ENCODE data around the gene ASCL5. TPM values are rescaled to one million over a fixed set of nuclear protein-coding genes. Genes with fewer than 3 reads are reported as not detected.

ASCL5 gene
- total RNA-seq, 1 experiment from 2014 or later = 0.15 TPM

Other genes with a start within 250 kb of the ASCL5 start
- gene INAVA, start 232.3 kb downstream of the ASCL5 start, total RNA-seq (2014; rRNA removed; shearing (Covaris generic)) = 0.10 and 1.2 TPM in 2 replicates
- gene KIF21B, start 103.5 kb downstream of the ASCL5 start, total RNA-seq (2014; rRNA removed; shearing (Covaris generic)) = 0.17 and 0.22 TPM in 2 replicates
- not detected in 2 replicates for gene CACNA1S, start 14.8 kb downstream of the ASCL5 start, total RNA-seq (2014; rRNA removed; shearing (Covaris generic))
- gene TMEM9, start 27.3 kb upstream of the ASCL5 start, total RNA-seq (2014; rRNA removed; shearing (Covaris generic)) = 107 and 113 TPM in 2 replicates
- 2.2 and 3.3 TPM in 2 replicates for gene IGFN1, start 63.6 kb upstream of the ASCL5 start, total RNA-seq (2014; rRNA removed; shearing (Covaris generic))
- 0.03 and 0.07 TPM in 2 replicates for gene PKP1, start 156.3 kb upstream of the ASCL5 start, total RNA-seq (2014; rRNA removed; shearing (Covaris generic))

Measured in NCI-H460 (cell line).